PC-9 (cell line): Measurements from ENCODE around the gene RC3H1. TPM values are rescaled to one million over a fixed set of nuclear protein-coding genes. Genes with fewer than 3 reads are reported as not detected.

Experiments used
- BruUV-seq: library from RNA; stranded (reverse); fragments of 400-500 nt; replicated peaks from 2 replicates; lab custom pipeline; 2021; lab: Mats Ljungman, UMichigan
- CTCF ChIA-PET: fragments of 300-600 bp; sonication (Branson Sonifier 250); formaldehyde crosslinking; loops from one replicate; lab custom pipeline; 2022; ENCODE audit warnings: antibody characterized with exemption; lab: Charles Lee
- POLR2A ChIA-PET: fragments of 300-600 bp; sonication (Branson Sonifier 250); formaldehyde crosslinking; loops from one replicate; lab custom pipeline; 2022; ENCODE audit warnings: antibody characterized with exemption; ENCODE audit not compliant: unreplicated experiment; lab: Charles Lee
- DNase-seq, 2 experiments: peaks; one replicate each; pipeline versions ENCODE4 v3.0.0 to v3.0.0-alpha.2; 2015 to 2022; ENCODE audit warnings: mixed read lengths in 1 of 2
- H2AFZ ChIP-seq: fragments of 200-600 bp; sonication (generic); 2 replicates; pipeline ENCODE4 v1.8.1; 2017; ENCODE audit warnings: antibody characterized with exemption
- H3F3A ChIP-seq: fragments of 200-600 bp; sonication (generic); 2 replicates; pipeline ENCODE4 v1.8.1; 2017; ENCODE audit warnings: antibody characterized with exemption, mild to moderate bottlenecking, low read depth; ENCODE audit not compliant: insufficient read depth
- H3K27ac ChIP-seq: fragments of 200-600 bp; sonication (generic); 2 replicates; pipeline ENCODE4 v1.6.1; 2016; ENCODE audit warnings: mixed run types
- H3K27me3 ChIP-seq: fragments of 200-600 bp; sonication (generic); 2 replicates; pipeline ENCODE4 v1.6.1; 2016; ENCODE audit warnings: low read depth, mixed run types; ENCODE audit not compliant: insufficient read depth
- H3K36me3 ChIP-seq: fragments of 200-600 bp; sonication (generic); 2 replicates; pipeline ENCODE4 v1.6.1; 2016; ENCODE audit warnings: low read depth, mixed run types
- H3K4me1 ChIP-seq: fragments of 200-600 bp; sonication (generic); replicated peaks from 2 replicates; pipeline ENCODE4 v1.6.1; 2016; ENCODE audit warnings: mixed run types; ENCODE audit not compliant: insufficient read depth
- H3K4me2 ChIP-seq: fragments of 200-600 bp; sonication (generic); 2 replicates; pipeline ENCODE4 v1.6.1; 2017; ENCODE audit warnings: mixed run types
- H3K4me3 ChIP-seq: fragments of 200-600 bp; sonication (generic); 2 replicates; pipeline ENCODE4 v1.6.1; 2016; ENCODE audit warnings: mixed run types
- H3K79me2 ChIP-seq: fragments of 200-600 bp; sonication (generic); 2 replicates; pipeline ENCODE4 v1.6.1; 2017; ENCODE audit warnings: low read depth, mixed run types
- H3K9me2 ChIP-seq: fragments of 200-600 bp; sonication (generic); 2 replicates; pipeline ENCODE4 v1.8.1; 2017; ENCODE audit warnings: mild to moderate bottlenecking; ENCODE audit not compliant: insufficient read depth
- H3K9me3 ChIP-seq: fragments of 200-600 bp; sonication (generic); 2 replicates; pipeline ENCODE4 v1.8.1; 2016; ENCODE audit warnings: low read depth; ENCODE audit not compliant: insufficient read depth
- H4K20me1 ChIP-seq: fragments of 200-600 bp; sonication (generic); 2 replicates; pipeline ENCODE4 v1.8.1; 2017; ENCODE audit not compliant: insufficient read depth
- CTCF ChIP-seq: fragments of 200-600 bp; sonication (generic); conservative IDR thresholded peaks from 2 replicates; pipeline ENCODE4 v1.6.1; 2017; ENCODE audit warnings: mixed run types, antibody characterized with exemption, mild to moderate bottlenecking, moderate library complexity
- EZH2 ChIP-seq: fragments of 200-600 bp; sonication (generic); IDR thresholded peaks from 2 replicates; pipeline ENCODE4 v1.8.0; 2017; ENCODE audit warnings: antibody characterized with exemption, low read depth
- intact Hi-C: fragments of 100-400 bp; cut with micrococcal nuclease; formaldehyde crosslinking; loops from one replicate; pipeline ENCODE4 v1.10.0; 2022; ENCODE audit not compliant: unreplicated experiment
- total RNA-seq: library from RNA; stranded (reverse); gene quantifications from 2 replicates; pipeline ENCODE4 v1.2.3, GENCODE V29; 2021

The RC3H1 gene
- total RNA-seq, 1 experiment from 2014 or later: 29.5 TPM

- intact Hi-C loops: no loop called here
- Histone ChIP-seq H3K4me2 (no peak overlapping the region), H3F3A (no peaks in the 10 kb centered on the region; the same call in 1 of the 2 replicates), H3K4me1 (no peaks in the 10 kb centered on the region), H3K9me2 (no peaks in the 10 kb centered on the region), H3K36me3 (no peaks in the 10 kb centered on the region; the same call in none of the 2 replicates), H3K27ac (0 out of 2 replicates have a peak overlapping the region, but pooled peaks have one; percentile 37), H3K79me2 (peaks cover 95% of the 10 kb centered on the region), H3K4me3 (no peak overlapping the region), H3K27me3 (no peaks in the 10 kb centered on the region), H2AFZ (no peak overlapping the region), H4K20me1 (peaks cover 55% of the 10 kb centered on the region), H3K9me3 (no peaks in the 10 kb centered on the region)
- ChIA-PET CTCF (no interaction called here), POLR2A (no interaction called here)
- no peak for DNase-seq
- TF ChIP-seq CTCF (no peak), EZH2 (no peak)
- BruUV-seq: no TSS peak
Measured at GRCh38 chr1:174008269-174008668, 13.9 kb downstream of the RC3H1 start.

- peak in 1 of 2 experiments; percentile 60 for DNase-seq
- peaks cover 54% of the 10 kb centered on the region for H4K20me1 ChIP-seq
- H3K27me3 ChIP-seq: no peaks in the 10 kb centered on the region
- no peak overlapping the region for H2AFZ ChIP-seq
- peaks cover 94% of the 10 kb centered on the region for H3K79me2 ChIP-seq
- TF ChIP-seq EZH2 (no peak), CTCF (no peak)
- intact Hi-C loops: no loop called here
- no TSS peak for BruUV-seq
- no peaks in the 10 kb centered on the region for H3K9me3 ChIP-seq
- no peak overlapping the region for H3K4me2 ChIP-seq
- no peaks in the 10 kb centered on the region; the same call in none of the 2 replicates for H3K36me3 ChIP-seq
- H3F3A ChIP-seq: no peaks in the 10 kb centered on the region; the same call in 1 of the 2 replicates
- no peaks in the 10 kb centered on the region for H3K9me2 ChIP-seq
- 0 out of 2 replicates have a peak overlapping the region, but pooled peaks have one; percentile 37 for H3K27ac ChIP-seq
- CTCF ChIA-PET: no interaction called here
- POLR2A ChIA-PET: no interaction called here
- no peaks in the 10 kb centered on the region for H3K4me1 ChIP-seq
- no peak overlapping the region for H3K4me3 ChIP-seq
Measured at GRCh38 chr1:174007851-174008250, 14.3 kb downstream of the RC3H1 start.

GRCh38 chr1:174005032-174005431 is 17.1 kb downstream of the RC3H1 start:
- H3K79me2 ChIP-seq: peaks cover 90% of the 10 kb centered on the region
- H4K20me1 ChIP-seq: peaks cover 55% of the 10 kb centered on the region
- no peak for DNase-seq
- intact Hi-C loops: no loop called here
- TF ChIP-seq CTCF (no peak), EZH2 (no peak)
- BruUV-seq: no TSS peak
- no peak overlapping the region for H3K4me3 ChIP-seq
- ChIA-PET CTCF (interaction anchor here (0.5 to 0.7 kb wide), 2 partner anchors 66 to 146 kb away, joined by 4 to 6 read pairs; no protein-coding TSS in a partner anchor), POLR2A (no interaction called here)
- no peaks in the 10 kb centered on the region; the same call in 1 of the 2 replicates for H3K36me3 ChIP-seq
- no peak overlapping the region for H2AFZ ChIP-seq
- H3K27me3 ChIP-seq: no peaks in the 10 kb centered on the region
- H3K4me1 ChIP-seq: no peaks in the 10 kb centered on the region
- no peaks in the 10 kb centered on the region for H3K9me2 ChIP-seq
- no peak overlapping the region for H3K27ac ChIP-seq
- H3K9me3 ChIP-seq: no peaks in the 10 kb centered on the region
- no peak overlapping the region for H3K4me2 ChIP-seq
- no peaks in the 10 kb centered on the region; the same call in 1 of the 2 replicates for H3F3A ChIP-seq
